Panc1 (cell line): ENCODE measurements around the gene ROR1. TPM values are rescaled to one million over a fixed set of nuclear protein-coding genes. Genes with fewer than 3 reads are reported as not detected.

Experiments used
- ATAC-seq: fragments of 200-7000 bp; cut with Tn5 transposase; 2 replicates; pipeline ENCODE4 v1.9.1; 2020; ENCODE audit warnings: mild to moderate bottlenecking, moderate library complexity
- BruUV-seq: library from RNA; stranded (reverse); fragments of 400-500 nt; replicated peaks from 2 replicates; lab custom pipeline; 2021; lab: Mats Ljungman, UMichigan
- CTCF ChIA-PET: fragments of 300-600 bp; sonication (Branson Sonifier 250); formaldehyde crosslinking; loops from one replicate; lab custom pipeline; 2022; ENCODE audit warnings: antibody characterized with exemption; lab: Charles Lee
- POLR2A ChIA-PET: fragments of 300-600 bp; sonication (Branson Sonifier 250); formaldehyde crosslinking; loops from one replicate; lab custom pipeline; 2022; ENCODE audit warnings: antibody characterized with exemption; lab: Charles Lee
- DNase-seq: peaks from one replicate; pipeline ENCODE4 v3.0.0-alpha.2; 2010; ENCODE audit warnings: low read depth, low spot score
- H3K27ac ChIP-seq: 2 replicates; pipeline ENCODE4 v1.5.1; 2011; ENCODE audit warnings: mild to moderate bottlenecking, low read length, inconsistent platforms
- H3K27me3 ChIP-seq: fragments of 200-500 bp; sonication (Bioruptor generic); 2 replicates; pipeline ENCODE4 v1.6.0; 2014; ENCODE audit warnings: low read length, inconsistent platforms; ENCODE audit not compliant: control insufficient read depth, insufficient read depth
- H3K36me3 ChIP-seq: fragments of 200-500 bp; sonication (Bioruptor generic); 2 replicates; pipeline ENCODE4 v1.5.1; 2014; ENCODE audit warnings: inconsistent platforms, mild to moderate bottlenecking, low read length, moderate library complexity; ENCODE audit not compliant: control insufficient read depth, insufficient read depth
- H3K4me1 ChIP-seq: 2 replicates; pipeline ENCODE4 v1.5.1; 2011; ENCODE audit warnings: inconsistent platforms, mild to moderate bottlenecking, low read length, moderate library complexity; ENCODE audit not compliant: control insufficient read depth, insufficient read depth
- H3K4me3 ChIP-seq, 2 experiments: 2 replicates each; pipeline ENCODE4 v1.5.1; 2011 to 2012; ENCODE audit warnings: low read depth in 2 of 2, low read length in 2 of 2, mild to moderate bottlenecking in 2 of 2, inconsistent platforms in 1 of 2, moderate library complexity in 1 of 2
- H3K9me3 ChIP-seq: fragments of 200-500 bp; sonication (Bioruptor generic); 2 replicates; pipeline ENCODE4 v1.5.1; 2014; ENCODE audit warnings: low read depth, mild to moderate bottlenecking, inconsistent platforms, low read length, moderate library complexity; ENCODE audit not compliant: control insufficient read depth, insufficient read depth
- POLR2AphosphoS5 ChIP-seq: IDR thresholded peaks from 2 replicates; pipeline ENCODE4 v1.6.1; 2012; ENCODE audit warnings: mild to moderate bottlenecking, low read depth, low read length, moderate library complexity
- SIN3A ChIP-seq: IDR thresholded peaks from 2 replicates; pipeline ENCODE4 v1.6.1; 2012; ENCODE audit warnings: low read depth, mild to moderate bottlenecking, low read length, moderate library complexity, borderline replicate concordance; ENCODE audit not compliant: insufficient read depth
- TCF7L2 ChIP-seq: IDR thresholded peaks from 2 replicates; pipeline ENCODE4 v1.6.1; 2011; ENCODE audit warnings: mild to moderate bottlenecking, low read depth, low read length, inconsistent platforms
- in situ Hi-C: cut with HindIII; loops from 2 replicates; pipeline ENCODE4 v1.10.0; 2016; ENCODE audit warnings: low sequenced_read_pairs, low pct_unique_long_range_greater_than_20kb
- intact Hi-C: fragments of 100-400 bp; cut with micrococcal nuclease; formaldehyde crosslinking; loops from one replicate; pipeline ENCODE4 v1.10.0; 2022; ENCODE audit not compliant: unreplicated experiment
- total RNA-seq: library from RNA; stranded (reverse); gene quantifications from one replicate; pipeline ENCODE4 v1.2.1, GENCODE V29; 2021; ENCODE audit not compliant: unreplicated experiment
- TF ChIP-seq, protein P1 (sequence below), 2 experiments: IDR thresholded peaks; 2 replicates each; pipeline ENCODE4 v1.6.1; 2011 to 2012; ENCODE audit warnings: low read depth in 2 of 2, control low read depth in 1 of 2, low read length in 1 of 2, mild to moderate bottlenecking in 1 of 2, moderate library complexity in 1 of 2; ENCODE audit not compliant: insufficient read depth in 1 of 2
- TF ChIP-seq, protein P2 (sequence below): fragments of 450-650 bp; IDR thresholded peaks from 2 replicates; pipeline ENCODE4 v1.5.1; 2017; ENCODE audit warnings: mild to moderate bottlenecking

Gene ROR1
- total RNA-seq, 1 experiment from 2014 or later = 19.3 TPM

DNA sequence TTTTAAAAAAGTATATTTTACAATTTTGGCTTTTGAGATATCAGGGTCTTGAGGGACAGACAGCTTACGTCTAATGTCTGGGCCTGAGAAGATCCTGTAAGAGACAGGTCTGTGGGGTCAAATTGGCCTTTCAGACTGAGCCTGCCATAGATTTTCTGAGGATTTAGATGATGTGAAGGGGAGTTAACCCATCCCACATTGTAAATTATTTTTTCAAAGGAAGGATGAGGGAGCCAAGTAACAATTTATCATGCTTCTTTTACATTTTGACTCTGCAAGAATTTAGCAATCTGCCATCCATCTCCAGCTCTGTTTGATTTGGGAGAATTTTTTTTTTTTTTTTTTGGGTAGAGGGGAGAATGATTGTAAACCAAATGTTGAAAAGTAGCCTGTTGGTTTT, 160.9 kb downstream of the ROR1 start:
- TF ChIP-seq, protein P1, sequence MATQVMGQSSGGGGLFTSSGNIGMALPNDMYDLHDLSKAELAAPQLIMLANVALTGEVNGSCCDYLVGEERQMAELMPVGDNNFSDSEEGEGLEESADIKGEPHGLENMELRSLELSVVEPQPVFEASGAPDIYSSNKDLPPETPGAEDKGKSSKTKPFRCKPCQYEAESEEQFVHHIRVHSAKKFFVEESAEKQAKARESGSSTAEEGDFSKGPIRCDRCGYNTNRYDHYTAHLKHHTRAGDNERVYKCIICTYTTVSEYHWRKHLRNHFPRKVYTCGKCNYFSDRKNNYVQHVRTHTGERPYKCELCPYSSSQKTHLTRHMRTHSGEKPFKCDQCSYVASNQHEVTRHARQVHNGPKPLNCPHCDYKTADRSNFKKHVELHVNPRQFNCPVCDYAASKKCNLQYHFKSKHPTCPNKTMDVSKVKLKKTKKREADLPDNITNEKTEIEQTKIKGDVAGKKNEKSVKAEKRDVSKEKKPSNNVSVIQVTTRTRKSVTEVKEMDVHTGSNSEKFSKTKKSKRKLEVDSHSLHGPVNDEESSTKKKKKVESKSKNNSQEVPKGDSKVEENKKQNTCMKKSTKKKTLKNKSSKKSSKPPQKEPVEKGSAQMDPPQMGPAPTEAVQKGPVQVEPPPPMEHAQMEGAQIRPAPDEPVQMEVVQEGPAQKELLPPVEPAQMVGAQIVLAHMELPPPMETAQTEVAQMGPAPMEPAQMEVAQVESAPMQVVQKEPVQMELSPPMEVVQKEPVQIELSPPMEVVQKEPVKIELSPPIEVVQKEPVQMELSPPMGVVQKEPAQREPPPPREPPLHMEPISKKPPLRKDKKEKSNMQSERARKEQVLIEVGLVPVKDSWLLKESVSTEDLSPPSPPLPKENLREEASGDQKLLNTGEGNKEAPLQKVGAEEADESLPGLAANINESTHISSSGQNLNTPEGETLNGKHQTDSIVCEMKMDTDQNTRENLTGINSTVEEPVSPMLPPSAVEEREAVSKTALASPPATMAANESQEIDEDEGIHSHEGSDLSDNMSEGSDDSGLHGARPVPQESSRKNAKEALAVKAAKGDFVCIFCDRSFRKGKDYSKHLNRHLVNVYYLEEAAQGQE (IDR thresholded peaks at IDR 0.05; ENCODE audit: insufficient read depth in 1 of 2, low read depth in 2 of 2, low read length in 1 of 2) = no peak
- no peak for TF ChIP-seq POLR2AphosphoS5
- TF ChIP-seq, protein P2, sequence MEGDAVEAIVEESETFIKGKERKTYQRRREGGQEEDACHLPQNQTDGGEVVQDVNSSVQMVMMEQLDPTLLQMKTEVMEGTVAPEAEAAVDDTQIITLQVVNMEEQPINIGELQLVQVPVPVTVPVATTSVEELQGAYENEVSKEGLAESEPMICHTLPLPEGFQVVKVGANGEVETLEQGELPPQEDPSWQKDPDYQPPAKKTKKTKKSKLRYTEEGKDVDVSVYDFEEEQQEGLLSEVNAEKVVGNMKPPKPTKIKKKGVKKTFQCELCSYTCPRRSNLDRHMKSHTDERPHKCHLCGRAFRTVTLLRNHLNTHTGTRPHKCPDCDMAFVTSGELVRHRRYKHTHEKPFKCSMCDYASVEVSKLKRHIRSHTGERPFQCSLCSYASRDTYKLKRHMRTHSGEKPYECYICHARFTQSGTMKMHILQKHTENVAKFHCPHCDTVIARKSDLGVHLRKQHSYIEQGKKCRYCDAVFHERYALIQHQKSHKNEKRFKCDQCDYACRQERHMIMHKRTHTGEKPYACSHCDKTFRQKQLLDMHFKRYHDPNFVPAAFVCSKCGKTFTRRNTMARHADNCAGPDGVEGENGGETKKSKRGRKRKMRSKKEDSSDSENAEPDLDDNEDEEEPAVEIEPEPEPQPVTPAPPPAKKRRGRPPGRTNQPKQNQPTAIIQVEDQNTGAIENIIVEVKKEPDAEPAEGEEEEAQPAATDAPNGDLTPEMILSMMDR = no peak
- TF ChIP-seq SIN3A = no peak
- no peak for TF ChIP-seq TCF7L2

DNA sequence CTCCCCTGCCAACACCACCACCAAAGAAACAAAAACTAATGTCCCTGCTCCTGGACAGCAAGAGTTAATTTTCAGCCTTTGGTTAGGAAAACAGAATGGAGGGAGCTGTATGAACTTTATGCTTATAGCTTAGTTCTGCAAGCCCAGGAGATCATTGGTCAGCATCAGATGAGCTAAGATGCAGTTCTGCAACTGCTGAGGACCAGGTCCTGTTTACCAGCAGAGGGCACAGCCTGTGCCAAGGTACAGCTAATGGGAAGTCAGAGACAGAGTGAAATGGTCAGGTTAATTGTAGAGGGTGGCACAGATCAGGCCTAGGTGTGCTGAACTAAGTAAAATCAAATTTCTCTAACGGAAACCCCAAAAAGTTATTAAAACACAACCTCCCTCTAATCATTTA, 161.3 kb downstream of the ROR1 start:
- TF ChIP-seq, protein P1 (IDR thresholded peaks at IDR 0.05; ENCODE audit: insufficient read depth in 1 of 2, low read depth in 2 of 2, low read length in 1 of 2) = no peak
- TF ChIP-seq, protein P2 = peak; percentile 60
- in situ Hi-C loops = no loop called here
- Histone ChIP-seq H3K36me3 (no peaks in the 10 kb centered on the region), H3K27ac (no peak overlapping the region), H3K27me3 (no peaks in the 10 kb centered on the region), H3K4me1 (peaks cover 10% of the 10 kb centered on the region; the same call in 1 of the 2 replicates), H3K4me3 (no peak overlapping the region), H3K9me3 (no peaks in the 10 kb centered on the region)
- ChIA-PET POLR2A (no interaction called here), CTCF (interaction anchor here (0.5 to 1.1 kb wide), 5 partner anchors 17 to 202 kb away, joined by 3 to 9 read pairs (median 4); no protein-coding TSS in a partner anchor)
- no TSS peak for BruUV-seq
- intact Hi-C loops = loop anchor here (10.0 kb wide), 1 partner anchor 310 kb away; no protein-coding TSS in a partner anchor
- ATAC-seq = peak; percentile 82
- DNase-seq = no peak

More for the DNA sequence above, 160.9 kb downstream of the ROR1 start:
- ATAC-seq = no peak
- in situ Hi-C loops = no loop called here
- intact Hi-C loops = loop anchor here (10.0 kb wide), 1 partner anchor 310 kb away; no protein-coding TSS in a partner anchor
- Histone ChIP-seq H3K9me3 (no peaks in the 10 kb centered on the region), H3K4me3 (no peak overlapping the region), H3K27me3 (no peaks in the 10 kb centered on the region), H3K4me1 (peaks cover 10% of the 10 kb centered on the region; the same call in 1 of the 2 replicates), H3K27ac (no peak overlapping the region), H3K36me3 (no peaks in the 10 kb centered on the region)
- ChIA-PET CTCF (interaction anchor here (0.6 to 1.1 kb wide), 4 partner anchors 17 to 260 kb away, joined by 4 to 9 read pairs (median 4); no protein-coding TSS in a partner anchor), POLR2A (no interaction called here)
- no TSS peak for BruUV-seq
- DNase-seq = no peak
